Measurements from ENCODE around the gene TBC1D22A.

DNA sequence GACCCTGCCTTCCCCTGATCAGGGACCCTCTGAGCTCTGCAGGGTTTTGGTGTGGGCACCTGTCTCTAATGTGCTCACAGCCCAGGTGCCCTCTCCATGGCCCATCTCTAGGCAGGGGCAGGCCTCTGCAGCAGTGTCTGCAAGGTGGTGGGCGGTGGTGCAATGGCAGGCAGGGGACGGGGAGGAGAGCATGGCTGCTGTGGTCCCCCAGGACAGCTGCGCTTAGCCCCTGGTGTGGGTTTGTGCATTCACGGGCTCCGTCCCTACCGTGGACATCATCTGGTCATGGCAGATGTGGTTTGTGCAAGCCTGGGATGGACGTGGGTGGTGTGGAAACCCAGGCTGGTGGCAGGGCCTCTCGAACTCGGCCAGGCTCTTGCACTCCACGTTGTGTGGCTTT, 443.1 kb downstream of the TBC1D22A start:
- no peak for TF ChIP-seq POLR2A (IDR thresholded peaks at IDR 0.05)
- TF ChIP-seq, protein P1, sequence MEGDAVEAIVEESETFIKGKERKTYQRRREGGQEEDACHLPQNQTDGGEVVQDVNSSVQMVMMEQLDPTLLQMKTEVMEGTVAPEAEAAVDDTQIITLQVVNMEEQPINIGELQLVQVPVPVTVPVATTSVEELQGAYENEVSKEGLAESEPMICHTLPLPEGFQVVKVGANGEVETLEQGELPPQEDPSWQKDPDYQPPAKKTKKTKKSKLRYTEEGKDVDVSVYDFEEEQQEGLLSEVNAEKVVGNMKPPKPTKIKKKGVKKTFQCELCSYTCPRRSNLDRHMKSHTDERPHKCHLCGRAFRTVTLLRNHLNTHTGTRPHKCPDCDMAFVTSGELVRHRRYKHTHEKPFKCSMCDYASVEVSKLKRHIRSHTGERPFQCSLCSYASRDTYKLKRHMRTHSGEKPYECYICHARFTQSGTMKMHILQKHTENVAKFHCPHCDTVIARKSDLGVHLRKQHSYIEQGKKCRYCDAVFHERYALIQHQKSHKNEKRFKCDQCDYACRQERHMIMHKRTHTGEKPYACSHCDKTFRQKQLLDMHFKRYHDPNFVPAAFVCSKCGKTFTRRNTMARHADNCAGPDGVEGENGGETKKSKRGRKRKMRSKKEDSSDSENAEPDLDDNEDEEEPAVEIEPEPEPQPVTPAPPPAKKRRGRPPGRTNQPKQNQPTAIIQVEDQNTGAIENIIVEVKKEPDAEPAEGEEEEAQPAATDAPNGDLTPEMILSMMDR (IDR thresholded peaks at IDR 0.05): no peak
- TF ChIP-seq POLR2AphosphoS5 (IDR thresholded peaks at IDR 0.05): no peak
- no peak for TF ChIP-seq EP300 (IDR thresholded peaks at IDR 0.05; ENCODE audit: low read depth)

All from transverse colon (tissue), 4 donors.